ENCODE data around the gene PHF3.

Gene PHF3

DNA sequence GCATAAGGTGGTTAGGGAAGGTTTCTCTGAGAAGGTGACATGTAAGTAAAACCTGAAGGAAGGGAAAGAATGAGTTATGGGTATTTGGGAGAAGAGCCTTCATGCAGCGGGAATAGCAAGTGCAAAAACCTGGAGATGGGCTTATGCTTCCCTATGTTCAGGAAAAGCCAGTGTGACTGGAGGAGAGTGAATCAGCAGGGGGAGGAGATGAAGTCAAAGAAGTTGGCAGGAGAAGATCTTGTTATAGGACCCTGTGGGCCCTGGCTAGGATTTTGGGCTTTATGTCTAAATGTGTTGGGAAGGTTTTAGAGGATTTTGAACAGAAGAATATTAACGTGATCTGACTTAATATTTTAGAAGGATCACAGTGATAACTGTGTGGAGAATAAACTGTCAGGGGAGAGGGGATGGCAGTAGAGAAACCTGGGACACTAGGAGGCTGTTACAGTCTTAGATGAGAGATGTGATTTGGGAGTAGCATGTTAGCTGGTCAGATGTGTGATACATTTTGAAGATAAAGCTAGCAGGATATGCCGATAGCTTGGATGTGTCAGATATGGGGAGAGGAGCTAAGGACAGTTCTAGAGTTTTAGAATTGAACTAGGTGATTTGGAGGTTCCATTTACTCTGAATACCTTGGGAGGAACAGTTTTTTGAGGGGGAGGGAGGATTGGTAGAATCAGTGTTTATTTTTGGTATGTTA lies 41.0 kb downstream of the PHF3 start:
- Histone ChIP-seq H3K27me3 (replicated peaks; ENCODE audit: control insufficient read depth, insufficient read depth, low read length) (no peaks in the 10 kb centered on the region), H3K36me3 (ENCODE audit: control insufficient read depth, insufficient read depth, low read length) (no peaks in the 10 kb centered on the region), H3K4me3 (replicated peaks; ENCODE audit: low read depth, low read length) (no peak overlapping the region)
- no peak for DNase-seq (ENCODE audit: extremely low read depth, insufficient read length)
- no peak for TF ChIP-seq CTCF (IDR thresholded peaks at IDR 0.05; ENCODE audit: insufficient read depth, low read length, poor library complexity, severe bottlenecking)

- DNase-seq (ENCODE audit: extremely low read depth, insufficient read length) = no peak
These were observed 41.7 kb downstream of the PHF3 start for GRCh38 chr6:63677282-63677681.

DNA sequence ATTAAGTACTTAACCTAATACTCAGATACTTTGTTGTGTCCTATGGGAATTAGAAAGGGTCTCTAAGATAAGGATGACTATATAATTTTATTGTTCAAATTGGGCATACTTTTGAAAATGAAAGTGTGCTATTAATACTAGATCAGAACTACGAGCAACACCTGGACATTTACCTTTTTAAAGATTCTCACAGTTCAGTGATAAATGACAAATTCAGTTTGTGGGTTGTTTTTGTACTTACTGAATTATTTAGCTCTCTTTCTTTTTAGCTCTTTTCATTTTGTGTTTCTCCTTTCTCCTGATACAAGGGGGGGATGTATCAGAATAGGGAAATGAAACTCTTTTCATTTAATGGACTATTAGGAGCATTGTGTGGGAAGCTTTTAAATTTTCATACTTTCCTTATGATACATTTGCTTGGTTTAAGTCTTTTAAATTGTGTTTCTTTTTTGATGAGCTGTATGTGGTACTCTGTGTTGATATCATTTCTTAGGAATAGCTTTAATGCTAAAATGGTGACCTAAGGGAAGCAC lies 47.5 kb downstream of the PHF3 start:
- H3K4me3 ChIP-seq (replicated peaks; ENCODE audit: low read depth, low read length) = no peak overlapping the region
- TF ChIP-seq CTCF (IDR thresholded peaks at IDR 0.05; ENCODE audit: insufficient read depth, low read length, poor library complexity, severe bottlenecking) = no peak
- no peaks in the 10 kb centered on the region; the same call in 1 of the 2 replicates for H3K36me3 ChIP-seq (ENCODE audit: control insufficient read depth, insufficient read depth, low read length)
- H3K27me3 ChIP-seq (replicated peaks; ENCODE audit: control insufficient read depth, insufficient read depth, low read length) = no peaks in the 10 kb centered on the region
- DNase-seq (ENCODE audit: extremely low read depth, insufficient read length) = peak; percentile 33

More at GRCh38 chr6:63677282-63677681, 41.7 kb downstream of the PHF3 start:
- H3K4me3 ChIP-seq (replicated peaks; ENCODE audit: low read depth, low read length) = no peak overlapping the region
- no peak for TF ChIP-seq CTCF (IDR thresholded peaks at IDR 0.05; ENCODE audit: insufficient read depth, low read length, poor library complexity, severe bottlenecking)
- H3K36me3 ChIP-seq (ENCODE audit: control insufficient read depth, insufficient read depth, low read length) = no peaks in the 10 kb centered on the region
- H3K27me3 ChIP-seq (replicated peaks; ENCODE audit: control insufficient read depth, insufficient read depth, low read length) = no peaks in the 10 kb centered on the region

GRCh38 chr6:63685446-63686379 lies 50.1 kb downstream of the PHF3 start:
- DNase-seq (ENCODE audit: extremely low read depth, insufficient read length) = peak; percentile 20
- Histone ChIP-seq H3K27me3 (replicated peaks; ENCODE audit: control insufficient read depth, insufficient read depth, low read length) (no peaks in the 10 kb centered on the region), H3K36me3 (ENCODE audit: control insufficient read depth, insufficient read depth, low read length) (no peaks in the 10 kb centered on the region; the same call in 1 of the 2 replicates), H3K4me3 (replicated peaks; ENCODE audit: low read depth, low read length) (no peak overlapping the region; the same call in 1 of the 2 replicates)
- TF ChIP-seq CTCF (IDR thresholded peaks at IDR 0.05; ENCODE audit: insufficient read depth, low read length, poor library complexity, severe bottlenecking) = no peak

DNA sequence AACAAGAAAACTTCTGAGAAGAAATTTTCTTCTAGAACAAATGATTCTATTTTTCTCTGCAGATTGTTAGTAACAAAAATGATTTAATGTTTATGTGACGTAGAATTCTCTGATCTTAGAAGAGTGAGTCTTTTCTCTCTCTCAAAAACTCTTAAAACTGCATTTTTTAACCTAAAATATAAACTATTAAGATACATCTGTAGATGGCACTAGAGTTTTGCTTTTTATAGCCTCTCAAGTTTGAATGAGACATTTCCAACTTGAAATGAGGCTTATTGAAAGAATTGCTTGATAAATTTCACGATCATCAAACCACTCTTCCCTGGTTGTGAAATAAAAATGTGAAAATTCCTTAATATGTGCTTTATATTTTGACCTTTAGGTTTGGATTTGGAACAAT lies 53.8 kb downstream of the PHF3 start:
- Histone ChIP-seq H3K27me3 (replicated peaks; ENCODE audit: control insufficient read depth, insufficient read depth, low read length) (no peaks in the 10 kb centered on the region), H3K36me3 (ENCODE audit: control insufficient read depth, insufficient read depth, low read length) (no peaks in the 10 kb centered on the region; the same call in 1 of the 2 replicates), H3K4me3 (replicated peaks; ENCODE audit: low read depth, low read length) (no peak overlapping the region)
- no peak for DNase-seq (ENCODE audit: extremely low read depth, insufficient read length)
- no peak for TF ChIP-seq CTCF (IDR thresholded peaks at IDR 0.05; ENCODE audit: insufficient read depth, low read length, poor library complexity, severe bottlenecking)

All from GM06990 (cell line).